GDM1 (cell line): ENCODE measurements around the gene S100Z.
"Not testable (repeated sequence)": the region's sequence is repeated elsewhere in the genome, so short reads cannot be mapped to it uniquely, and the experiment has no call there.

Experiments used
- DNase-seq: peaks from one replicate; lab custom pipeline; 2025; lab: John Stamatoyannopoulos, UW

S100Z gene

DNA sequence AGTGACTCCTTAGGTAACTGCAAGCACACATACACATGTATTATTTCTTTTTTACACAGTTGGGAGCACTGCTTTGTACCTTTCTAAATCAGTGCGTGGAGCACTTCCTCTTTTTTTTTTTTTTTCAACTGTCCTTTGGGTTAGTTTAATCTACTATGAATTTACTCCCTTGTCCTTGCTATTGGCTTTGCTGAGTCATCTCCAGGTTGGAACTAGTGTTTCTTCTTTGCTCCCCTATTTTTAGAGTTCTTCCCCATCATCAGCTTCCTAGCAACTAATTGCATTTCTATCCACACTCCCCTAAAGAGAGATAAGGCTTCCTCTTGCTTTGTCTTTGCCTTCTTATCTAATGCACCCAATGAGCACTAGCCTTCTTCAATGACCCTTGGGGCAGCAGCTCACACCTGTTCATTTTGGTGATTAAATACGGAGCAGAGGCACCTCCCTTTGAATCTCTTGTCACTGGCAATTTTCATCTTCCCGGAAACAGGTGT is 24.3 kb downstream of the S100Z start:
- DNase-seq = no peak

DNA sequence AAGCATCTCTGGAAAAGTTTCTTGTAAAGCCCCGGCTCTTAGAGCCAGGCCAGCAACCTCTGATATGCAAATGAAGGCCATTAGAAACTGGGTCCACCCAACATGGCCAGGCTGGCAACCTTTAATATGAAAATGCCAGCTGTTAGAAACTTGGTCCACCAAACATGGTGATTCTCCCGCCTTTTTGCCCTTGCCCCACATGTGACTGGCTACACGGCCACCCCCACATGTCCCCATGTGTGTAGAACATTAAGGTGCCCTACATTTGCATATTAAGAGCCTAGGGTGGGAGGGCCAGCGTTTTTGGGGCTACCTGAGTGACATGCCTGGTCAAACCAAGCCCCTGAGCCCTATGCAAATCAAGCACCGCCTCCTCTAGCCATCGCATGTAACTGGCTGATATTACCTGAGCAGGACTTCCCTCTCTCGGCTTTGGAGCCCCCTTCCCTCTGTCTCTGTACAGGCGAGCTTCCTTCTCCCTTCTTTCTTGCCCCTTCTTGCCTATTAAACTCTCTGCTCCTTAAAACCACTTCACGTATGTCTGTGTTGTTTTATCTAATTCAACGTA is 39.0 kb downstream of the S100Z start:
- DNase-seq = no peak

GRCh38 chr5:76893294-76893693 is 43.5 kb downstream of the S100Z start:
- DNase-seq = no peak

DNA sequence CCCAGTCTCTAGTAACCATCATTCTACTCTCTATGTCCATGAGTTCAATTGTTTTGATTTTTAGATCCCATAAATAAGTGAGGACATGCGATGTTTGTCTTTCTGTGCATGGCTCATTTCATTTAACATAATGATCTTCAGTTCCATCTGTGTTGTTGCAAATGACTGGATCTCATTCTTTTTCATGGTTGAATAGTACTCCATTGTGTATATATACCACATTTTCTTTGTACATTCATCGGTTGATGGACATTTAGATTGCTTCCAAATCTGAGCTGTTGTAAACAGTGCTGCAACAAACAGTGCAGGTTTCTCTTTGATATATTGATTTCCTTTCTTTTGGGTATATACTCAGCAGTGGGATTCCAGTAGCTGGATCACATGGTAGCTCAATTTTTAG is 46.4 kb downstream of the S100Z start:
- no peak for DNase-seq

DNA sequence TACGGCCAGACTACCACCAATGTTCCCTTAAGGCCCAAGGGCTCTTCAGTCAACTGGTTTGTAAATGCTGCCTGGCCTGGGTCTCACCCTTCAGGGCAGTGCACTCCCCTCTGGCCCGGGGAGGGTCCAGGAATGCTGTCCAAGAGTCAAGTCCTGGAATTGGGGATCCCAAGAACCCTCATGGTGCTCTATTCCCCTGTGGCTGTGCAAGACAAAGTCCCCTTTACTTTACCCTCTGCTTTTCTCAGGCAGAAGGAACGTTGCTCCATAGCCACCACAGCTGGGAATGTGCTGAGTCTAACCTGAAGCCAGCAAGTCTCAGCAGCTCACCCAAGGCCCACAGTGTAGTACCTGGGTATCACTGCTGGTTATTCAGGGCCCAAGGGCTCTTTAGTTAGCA is 51.7 kb downstream of the S100Z start:
- no peak for DNase-seq

GRCh38 chr5:76908166-76908565 is 58.4 kb downstream of the S100Z start:
- DNase-seq = no peak

DNA sequence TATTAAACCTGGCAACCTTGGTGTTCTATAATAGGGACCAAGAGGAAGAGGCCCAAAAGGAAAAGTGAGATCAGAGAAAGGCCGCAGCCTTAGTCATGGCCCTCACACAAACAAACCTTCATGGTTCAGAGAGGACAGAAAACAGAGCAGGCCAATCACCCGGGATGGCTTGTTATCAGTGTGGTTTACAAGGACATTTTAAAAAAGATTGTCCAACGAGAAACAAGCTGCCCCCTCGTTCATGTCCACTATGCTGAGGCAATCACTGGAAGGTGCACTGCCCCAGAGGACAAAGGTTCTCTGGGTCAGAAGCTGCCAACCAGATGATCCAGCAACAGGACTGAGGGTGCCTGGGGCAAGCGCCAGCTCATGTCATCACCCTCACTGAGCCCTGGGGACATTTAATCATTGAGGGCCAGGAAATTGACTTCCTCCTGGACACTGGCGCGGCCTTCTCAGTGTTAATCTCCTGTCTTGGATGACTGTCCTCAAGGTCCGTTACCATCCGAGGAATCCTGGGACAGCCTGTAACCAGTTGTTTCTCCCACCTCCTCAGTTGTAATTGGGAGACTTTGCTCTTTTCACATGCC is 60.6 kb downstream of the S100Z start:
- DNase-seq = not testable (repeated sequence)

GRCh38 chr5:76914671-76915070 is 64.9 kb downstream of the S100Z start:
- DNase-seq = not testable (repeated sequence)

DNA sequence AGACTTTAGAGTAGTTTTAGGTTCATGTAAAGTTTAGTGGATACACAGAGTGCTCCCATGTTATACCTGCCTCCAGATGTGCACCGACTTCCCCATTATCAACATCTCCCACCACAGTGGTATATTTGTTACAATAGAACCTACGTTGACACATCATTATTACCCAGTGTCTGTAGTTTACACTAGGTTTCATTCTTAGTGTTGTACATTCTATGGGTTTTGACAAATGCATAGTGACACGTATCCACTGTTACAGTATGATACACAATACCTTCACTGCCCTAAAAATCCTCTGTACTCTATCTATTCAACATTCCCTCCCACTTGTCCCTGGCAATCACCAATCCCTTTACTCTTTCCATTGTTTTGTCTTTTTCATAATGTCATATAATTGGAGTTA is 68.7 kb downstream of the S100Z start:
- DNase-seq = no peak

GRCh38 chr5:76920491-76920890 is 70.7 kb downstream of the S100Z start:
- no peak for DNase-seq

- DNase-seq = no peak
Measured at GRCh38 chr5:76926329-76927105, 76.7 kb downstream of the S100Z start.

- no peak for DNase-seq
Measured at GRCh38 chr5:76927961-76928360, 78.1 kb downstream of the S100Z start.

DNA sequence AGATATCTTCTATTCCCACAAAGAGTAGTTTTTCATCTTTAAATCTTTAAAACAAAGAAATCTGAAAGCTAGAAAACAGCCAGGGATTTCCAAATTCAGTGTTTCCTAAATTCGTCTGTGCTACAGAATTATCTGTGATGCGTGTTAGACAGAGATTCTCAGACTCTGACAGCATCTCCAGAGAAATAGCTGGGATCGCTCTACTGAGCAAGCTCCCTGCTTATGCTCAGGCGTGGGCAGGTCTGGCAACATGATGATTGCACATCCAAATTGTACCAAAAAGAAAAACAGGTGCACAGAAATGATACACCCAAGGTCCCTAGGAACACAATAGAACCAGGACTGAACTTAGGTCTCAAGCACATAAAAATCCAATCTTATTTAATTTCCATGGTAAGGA is 80.3 kb downstream of the S100Z start:
- no peak for DNase-seq

GRCh38 chr5:76938177-76938576 is 88.4 kb downstream of the S100Z start:
- no peak for DNase-seq

DNA sequence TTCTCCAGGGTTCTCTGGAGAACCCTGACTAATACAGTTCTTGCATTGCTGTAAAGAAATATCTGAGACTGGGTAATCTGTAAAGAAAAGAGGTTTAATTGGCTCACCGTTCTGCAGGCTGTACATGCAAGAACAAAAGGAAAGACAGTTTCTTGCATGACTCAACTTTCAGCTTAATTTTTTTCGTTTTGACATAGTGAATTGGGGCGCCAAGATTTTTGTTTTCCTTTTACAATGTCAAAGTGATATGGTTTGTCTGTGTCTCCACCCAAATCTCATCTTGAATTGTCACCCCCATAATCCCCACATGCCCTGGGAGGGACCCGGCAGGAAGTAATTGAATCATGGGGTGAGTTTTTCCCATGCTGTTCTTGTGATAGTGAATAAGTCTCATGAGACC is 91.2 kb downstream of the S100Z start:
- DNase-seq = no peak

DNA sequence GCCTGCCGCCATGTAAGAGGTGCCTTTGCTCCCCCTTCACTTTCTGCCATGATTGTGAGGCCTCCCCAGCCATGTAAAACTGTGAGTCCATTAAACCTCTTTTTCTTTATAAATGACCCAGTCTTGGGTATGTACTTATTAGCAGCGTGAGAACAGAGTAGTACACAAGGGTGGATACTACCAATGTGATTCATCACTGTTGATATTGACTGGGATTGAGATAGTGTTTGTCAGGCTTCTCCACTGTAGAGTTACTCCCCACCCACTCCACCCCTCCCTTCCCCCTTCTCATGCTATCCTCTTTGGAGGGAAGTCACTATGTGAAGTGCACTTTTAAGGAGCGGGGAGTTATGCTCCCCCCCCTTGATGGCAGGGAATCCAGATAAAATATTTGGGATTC is 91.6 kb downstream of the S100Z start:
- no peak for DNase-seq

DNA sequence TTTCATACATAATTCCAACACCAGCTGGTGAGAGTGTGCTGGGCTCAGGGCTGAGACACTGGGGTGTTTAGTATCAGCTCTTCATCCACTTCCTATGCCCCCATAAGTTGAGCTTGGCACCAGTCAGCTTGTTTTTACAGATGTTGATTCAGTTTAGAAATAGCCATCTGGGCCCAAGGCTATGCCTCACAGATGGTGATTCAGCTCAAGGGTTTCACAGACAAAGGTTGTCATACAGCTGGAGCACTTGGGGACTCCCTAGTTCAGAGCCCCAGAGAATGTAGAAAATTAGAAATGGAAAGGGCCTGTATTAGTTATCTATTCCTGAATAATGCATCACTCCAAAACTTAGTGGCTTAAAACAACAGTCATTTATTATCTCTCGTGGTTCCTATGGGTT is 92.8 kb downstream of the S100Z start:
- no peak for DNase-seq

DNA sequence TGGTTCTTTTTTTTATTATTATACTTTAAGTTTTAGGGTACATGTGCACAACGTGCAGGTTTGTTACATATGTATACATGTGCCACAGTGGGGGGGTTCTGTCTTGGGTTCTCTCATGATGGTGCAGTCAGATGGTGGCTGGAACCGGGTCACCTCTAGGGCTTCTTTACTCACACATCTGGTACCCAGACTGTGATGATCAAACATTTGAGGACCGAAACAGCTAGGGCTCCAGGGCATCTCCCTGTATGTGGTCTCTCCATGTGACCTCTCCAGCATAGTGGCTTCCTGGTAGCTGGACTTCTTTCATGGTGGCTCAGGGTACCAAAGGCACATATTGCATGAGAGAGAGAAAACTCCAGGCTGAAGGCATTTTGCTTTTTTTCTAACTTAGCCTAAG is 93.2 kb downstream of the S100Z start:
- DNase-seq = no peak

GRCh38 chr5:76944638-76945037 is 94.8 kb downstream of the S100Z start:
- DNase-seq = no peak

GRCh38 chr5:76945238-76945637 is 95.4 kb downstream of the S100Z start:
- DNase-seq = not testable (repeated sequence)

- no peak for DNase-seq
Measured at GRCh38 chr5:76946090-76946489, 96.3 kb downstream of the S100Z start.

- no peak for DNase-seq
Measured at GRCh38 chr5:76947082-76947503, 97.3 kb downstream of the S100Z start.

- no peak for DNase-seq
Measured at GRCh38 chr5:76952795-76953536, 103.2 kb downstream of the S100Z start, which contains the start of gene CRHBP. Gene CRHBP, plus strand, starts transcription at chr5:76953045. Its CDS starts 90 bp downstream, at chr5:76953135.
